GM12891 (cell line): ENCODE data around the gene SOX9.

ENCODE experiments used
- POLR2A ChIP-seq: IDR thresholded peaks from 2 replicates; pipeline ENCODE4 v1.6.1; 2011; ENCODE audit warnings: low read depth, low read length, control low read depth
- POLR2AphosphoS5 ChIP-seq: IDR thresholded peaks from 2 replicates; pipeline ENCODE4 v1.6.1; 2011; ENCODE audit warnings: low read depth, low read length, control low read depth
- POU2F2 ChIP-seq: IDR thresholded peaks from 2 replicates; pipeline ENCODE4 v1.6.1; 2011; ENCODE audit warnings: low read depth, mild to moderate bottlenecking, control low read depth, low read length, moderate library complexity
- TAF1 ChIP-seq: IDR thresholded peaks from 2 replicates; pipeline ENCODE4 v1.6.1; 2011; ENCODE audit warnings: low read depth, low read length, control low read depth

DNA sequence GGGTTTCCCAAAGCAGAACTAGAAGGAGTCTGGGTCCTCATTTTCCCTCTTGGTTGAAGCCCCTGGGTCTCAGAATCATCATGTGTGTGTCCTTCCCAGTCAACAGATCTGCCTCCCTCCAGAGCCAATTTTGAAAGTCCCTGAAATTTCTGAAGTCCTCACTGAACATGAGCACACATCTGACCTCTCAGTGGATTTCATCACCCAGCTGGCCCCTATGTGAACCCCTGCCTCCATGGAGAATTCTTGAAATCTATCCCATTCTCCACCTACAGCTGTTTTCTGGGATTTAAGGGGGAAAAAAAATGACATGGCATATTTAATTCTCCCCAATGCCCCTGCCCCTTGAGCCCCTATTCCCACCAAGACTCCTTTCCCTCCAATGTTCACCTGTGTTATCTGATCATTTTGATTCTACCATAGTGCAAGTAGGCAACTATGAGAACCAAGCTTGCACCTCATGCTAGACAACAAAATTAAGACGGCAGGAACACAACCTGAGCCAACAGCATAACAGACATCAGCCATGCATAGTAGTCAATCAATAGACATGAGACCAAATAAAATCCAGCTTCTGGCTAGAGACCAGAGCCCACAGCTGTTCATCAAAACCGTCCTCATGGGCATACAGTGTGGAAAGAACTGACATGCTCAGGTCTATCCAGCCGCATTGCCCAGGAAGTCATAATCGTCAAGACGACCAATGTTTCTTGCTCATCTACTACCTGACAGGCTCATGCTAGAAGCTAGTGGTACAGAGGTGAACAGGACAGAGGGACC is 14.9 kb downstream of the SOX9 start:
- no peak for TF ChIP-seq POLR2AphosphoS5
- TF ChIP-seq POLR2A, result no peak
- TF ChIP-seq POU2F2, result no peak
- TF ChIP-seq TAF1, result no peak
